NCI-H1436 treated with DMSO at 0.1 percent for 48 hours (cell line): ENCODE data around the gene PCBP3.

Experiments
- DNase-seq: peaks from one replicate; lab custom pipeline; 2025; lab: John Stamatoyannopoulos, UW

Gene PCBP3

DNA sequence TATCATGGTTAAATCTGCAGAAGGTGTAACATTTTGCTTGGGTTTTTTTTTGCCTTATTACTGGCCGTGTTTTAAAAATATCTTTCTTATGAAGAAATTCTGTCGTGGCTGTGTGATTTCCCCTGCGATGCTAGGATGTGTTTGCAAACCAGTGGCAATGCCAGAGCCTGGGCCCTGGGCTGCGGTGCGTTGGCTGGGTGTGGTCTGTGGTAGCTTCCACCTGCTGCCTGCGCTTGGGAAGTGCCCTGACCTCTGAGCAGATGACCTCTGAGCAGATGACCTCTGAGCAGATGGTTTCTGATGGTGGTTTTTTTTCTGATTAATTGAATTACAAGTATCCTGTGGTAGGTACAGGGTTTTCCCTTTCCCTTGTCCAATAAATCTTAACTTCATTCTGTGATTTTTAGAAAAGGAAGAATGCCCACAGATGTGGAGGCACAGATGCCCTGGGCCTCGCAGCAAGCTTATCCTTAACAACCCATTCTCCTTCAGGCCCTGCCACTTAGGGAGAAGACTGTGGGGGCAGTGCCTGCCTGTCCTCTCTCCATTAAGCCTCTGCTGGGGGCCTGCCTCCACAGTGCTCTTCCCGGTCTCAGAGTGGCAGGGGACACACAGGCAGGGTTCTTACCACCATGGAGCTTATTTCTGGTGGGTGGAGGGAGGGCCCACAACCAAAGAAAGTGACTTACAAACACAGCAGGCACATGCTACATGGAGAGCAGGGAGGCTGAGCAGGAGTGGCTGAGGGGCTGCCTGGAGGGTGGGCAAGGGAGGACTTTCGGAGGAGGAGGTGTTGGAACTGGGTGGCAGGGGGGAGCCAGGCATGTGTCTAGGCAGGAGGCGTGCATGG, 81.7 kb downstream of the PCBP3 start:
- no peak for DNase-seq

DNA sequence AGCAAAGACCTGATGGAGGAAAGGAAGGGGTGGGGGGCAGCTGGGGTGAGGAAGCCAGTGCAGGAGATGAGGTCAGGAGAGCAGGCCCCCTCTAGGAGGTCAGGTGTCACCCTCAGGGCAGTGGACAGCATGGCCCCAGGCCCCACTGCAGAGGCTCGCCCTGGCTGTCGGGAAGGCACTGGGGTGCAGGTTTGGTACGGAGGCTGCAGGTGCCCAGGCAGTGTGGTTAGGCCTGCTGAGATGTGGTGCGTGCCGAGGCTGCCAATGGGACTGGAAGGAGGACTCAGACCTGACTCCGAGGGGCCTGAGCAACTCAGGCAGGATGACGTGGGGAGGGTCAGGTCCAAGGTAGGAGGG, 82.3 kb downstream of the PCBP3 start:
- DNase-seq, result no peak

GRCh38 chr21:45726438-45726837, 82.9 kb downstream of the PCBP3 start:
- DNase-seq, result no peak

DNA sequence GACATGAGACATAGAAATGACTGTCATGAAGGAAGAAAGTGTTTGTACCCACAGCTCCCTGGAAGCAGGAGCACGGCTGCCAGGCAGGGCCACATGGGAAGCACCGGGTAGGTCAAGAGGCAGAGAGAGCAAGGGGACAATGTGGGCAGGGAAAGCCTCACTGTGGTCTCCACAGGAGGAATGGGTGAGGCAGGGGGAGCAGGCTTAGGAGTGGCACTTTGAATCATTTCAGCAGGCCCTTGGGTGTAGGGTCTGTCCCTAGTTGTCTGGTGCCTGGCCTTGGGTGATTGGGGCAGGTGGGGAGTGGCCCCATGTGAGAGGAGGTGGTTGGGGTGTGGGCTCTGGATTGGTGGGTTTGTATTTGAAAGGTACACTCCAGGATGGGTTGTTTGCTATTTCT, 83.9 kb downstream of the PCBP3 start:
- no peak for DNase-seq

DNA sequence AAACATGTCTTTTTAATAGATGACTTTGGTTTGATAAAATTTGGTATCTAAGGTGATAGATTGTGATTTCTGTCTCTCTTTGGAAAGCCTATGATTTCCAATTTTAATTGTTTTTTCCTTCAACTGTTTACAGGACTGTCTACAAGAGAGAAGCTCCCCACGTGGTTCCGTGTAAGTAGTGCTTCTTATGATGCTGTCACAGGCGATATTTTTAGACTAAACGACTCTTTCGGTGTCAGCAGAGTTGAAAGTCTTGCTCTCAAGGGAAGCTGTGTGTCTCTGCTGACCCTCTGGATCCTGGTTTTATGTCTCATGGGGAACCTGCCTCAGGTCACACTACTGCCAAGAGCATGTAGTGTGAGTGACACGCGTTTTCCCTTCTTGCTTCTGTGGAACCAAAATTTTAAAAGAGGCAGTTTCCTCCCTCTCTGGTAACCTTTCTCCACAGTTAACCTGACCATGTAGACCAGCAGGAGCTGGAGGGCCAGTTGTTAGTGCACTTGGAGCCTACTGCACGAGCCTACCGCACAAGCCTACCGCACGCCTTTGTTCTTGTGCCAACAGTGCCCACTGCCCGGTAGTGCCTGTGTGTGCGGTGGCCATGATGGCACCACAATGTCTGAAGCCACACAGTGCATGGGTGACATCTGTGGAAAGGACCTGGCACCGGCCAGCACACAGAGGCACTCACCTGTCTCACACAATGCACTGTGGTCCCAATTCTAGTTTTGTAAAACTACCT, 91.9 kb downstream of the PCBP3 start:
- DNase-seq, result no peak

- no peak for DNase-seq
These were observed 92.6 kb downstream of the PCBP3 start for GRCh38 chr21:45736042-45736689.

- no peak for DNase-seq
These were observed 93.4 kb downstream of the PCBP3 start for GRCh38 chr21:45736690-45737484.

DNA sequence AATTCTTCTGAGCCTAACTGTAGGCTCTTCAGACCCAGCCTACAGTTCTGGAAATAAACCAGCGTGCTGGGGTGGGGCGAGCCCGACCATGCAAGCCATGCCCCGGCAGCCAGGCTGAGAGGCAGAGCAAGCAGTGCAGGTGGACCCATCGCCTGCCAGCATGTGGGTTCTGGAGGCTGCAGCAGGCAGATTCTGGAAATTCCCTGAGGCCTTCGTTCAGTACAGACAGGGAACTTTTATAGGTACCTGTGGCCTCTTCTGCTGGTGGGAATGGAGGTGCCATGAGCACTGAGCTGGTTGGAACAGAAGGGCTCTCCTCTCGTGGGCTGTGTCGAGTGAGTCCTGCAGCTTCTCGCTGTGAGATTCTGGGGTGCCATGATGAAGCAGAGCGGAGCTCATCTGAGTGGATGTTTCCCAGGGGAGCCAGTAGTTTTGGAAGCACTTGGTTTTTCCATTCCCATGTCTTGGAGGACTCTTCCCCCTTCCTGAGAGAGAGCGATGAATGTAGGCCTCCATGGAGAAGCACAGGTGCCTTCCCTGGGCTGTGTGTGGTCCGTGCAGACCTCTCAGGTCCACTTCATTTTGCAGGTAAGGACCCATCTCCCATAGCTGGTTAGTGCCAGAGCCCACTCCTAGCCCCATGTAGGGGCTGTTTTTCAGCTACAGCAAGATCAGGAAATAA, 94.1 kb downstream of the PCBP3 start:
- DNase-seq, result no peak

- no peak for DNase-seq
These were observed 95.9 kb downstream of the PCBP3 start for GRCh38 chr21:45739218-45740087.

DNA sequence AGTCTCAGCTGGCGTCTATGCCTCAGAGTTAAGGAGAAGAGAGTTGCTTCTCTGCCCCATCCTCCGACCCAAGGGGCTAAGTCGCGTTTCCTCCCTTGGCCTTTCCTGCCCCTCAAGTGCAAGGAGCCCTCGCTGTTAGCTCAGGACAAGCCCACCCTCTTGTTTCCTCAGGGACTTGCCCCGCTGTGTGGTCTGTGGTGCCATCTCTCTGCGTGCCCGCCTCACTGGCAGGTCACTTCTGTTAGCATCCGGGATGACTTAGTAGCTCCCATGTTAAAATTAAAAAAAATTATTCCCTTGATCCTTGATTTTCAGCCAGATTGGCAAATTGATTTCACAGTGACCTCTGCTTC, 96.5 kb downstream of the PCBP3 start:
- DNase-seq, result no peak

GRCh38 chr21:45740491-45741357, 97.2 kb downstream of the PCBP3 start:
- no peak for DNase-seq

DNA sequence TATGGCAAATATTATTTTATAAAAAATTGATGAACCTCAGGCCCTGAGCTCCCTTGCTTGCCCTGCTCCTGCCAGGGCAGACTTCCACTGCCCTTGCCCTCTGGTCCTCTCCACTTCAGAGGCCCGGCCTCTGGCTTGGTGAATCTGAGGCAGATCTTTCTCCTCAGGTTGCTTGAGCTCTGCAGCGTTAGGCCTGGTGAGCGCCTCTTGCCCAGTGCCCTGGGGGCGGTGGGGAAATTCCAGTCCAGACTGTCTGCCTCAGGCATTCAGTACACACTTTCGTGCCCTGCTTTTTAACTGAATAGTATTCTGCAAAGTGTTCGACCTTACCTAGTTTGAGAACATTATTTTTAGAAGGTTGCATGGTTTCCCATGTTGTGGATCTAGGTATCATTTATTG, 98.2 kb downstream of the PCBP3 start:
- no peak for DNase-seq

GRCh38 chr21:45742247-45742646, 98.7 kb downstream of the PCBP3 start:
- no peak for DNase-seq

DNA sequence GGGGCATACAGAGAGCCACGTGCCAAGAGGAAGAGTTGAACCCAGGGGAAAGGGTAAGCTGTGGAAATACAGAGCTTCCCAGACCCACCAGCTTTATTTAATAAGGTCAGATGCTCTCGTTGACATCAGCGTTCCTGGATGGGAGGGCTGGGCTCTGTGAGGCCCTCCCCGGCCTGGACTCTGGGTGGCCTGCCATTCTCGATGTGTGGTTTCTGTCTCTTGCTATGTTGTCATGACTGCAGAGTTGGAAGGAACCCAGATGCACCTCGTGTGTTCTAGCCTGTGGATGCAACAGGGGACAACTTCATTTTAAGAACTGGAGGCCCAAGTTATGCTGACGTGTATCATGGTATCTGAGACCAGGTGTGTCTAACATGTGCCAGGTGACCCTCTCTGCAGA, 101.7 kb downstream of the PCBP3 start:
- no peak for DNase-seq

- no peak for DNase-seq
These were observed 103.8 kb downstream of the PCBP3 start for GRCh38 chr21:45747233-45747766.

GRCh38 chr21:45747802-45748445, 104.4 kb downstream of the PCBP3 start:
- no peak for DNase-seq

DNA sequence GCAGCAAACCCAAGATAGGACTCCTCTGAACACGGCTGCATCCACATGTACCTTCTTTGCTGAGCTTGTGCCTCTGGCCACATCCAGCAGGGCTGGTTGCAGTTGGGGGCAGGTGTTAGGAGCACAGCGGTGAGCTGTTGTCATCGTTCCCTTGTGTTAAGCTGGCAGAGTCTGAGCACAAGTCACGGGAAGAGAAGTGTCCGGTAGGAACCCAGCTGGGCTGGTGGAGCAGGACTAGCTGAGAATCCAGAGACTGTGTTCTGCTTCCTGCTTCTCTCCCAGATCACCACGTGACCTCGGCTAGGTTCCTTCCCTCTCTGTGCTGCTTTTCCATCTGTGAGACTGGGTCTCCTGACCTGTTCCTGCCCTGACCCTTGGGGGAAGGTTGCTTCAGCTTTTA, 105.1 kb downstream of the PCBP3 start:
- no peak for DNase-seq

DNA sequence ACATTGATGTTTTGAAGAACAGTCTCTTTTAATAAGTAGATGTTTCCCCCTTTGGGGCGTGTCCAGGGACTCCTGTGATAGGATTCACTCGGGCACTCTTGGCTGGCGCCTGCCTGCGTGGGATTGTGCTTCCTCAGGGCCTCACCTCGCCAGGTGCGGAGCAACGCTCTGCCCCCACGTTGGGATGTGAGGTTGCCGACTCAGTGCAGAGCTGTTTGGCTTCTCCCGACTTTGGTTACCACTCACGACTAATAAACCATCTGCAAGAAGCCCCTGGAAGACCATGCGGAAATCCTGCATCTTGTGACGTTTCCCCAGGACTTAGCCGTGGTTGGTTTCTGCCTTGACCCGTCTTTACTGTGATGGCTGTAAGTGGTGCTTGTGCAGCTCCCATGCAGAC, 106.4 kb downstream of the PCBP3 start:
- DNase-seq, result no peak

- DNase-seq, result no peak
These were observed 107.4 kb downstream of the PCBP3 start for GRCh38 chr21:45750936-45751335.
